HG02642 (cell line): Measurements from ENCODE around the gene FAM217A.
"Not testable (repeated sequence)": the region's sequence is repeated elsewhere in the genome, so short reads cannot be mapped to it uniquely, and the experiment has no call there.

ENCODE experiments used
- ATAC-seq: cut with Tn5 transposase; IDR thresholded peaks from one replicate; pipeline ENCODE4 v1.9.1; 2021; ENCODE audit warnings: mild to moderate bottlenecking; ENCODE audit not compliant: unreplicated experiment, poor library complexity

FAM217A gene, protein sequence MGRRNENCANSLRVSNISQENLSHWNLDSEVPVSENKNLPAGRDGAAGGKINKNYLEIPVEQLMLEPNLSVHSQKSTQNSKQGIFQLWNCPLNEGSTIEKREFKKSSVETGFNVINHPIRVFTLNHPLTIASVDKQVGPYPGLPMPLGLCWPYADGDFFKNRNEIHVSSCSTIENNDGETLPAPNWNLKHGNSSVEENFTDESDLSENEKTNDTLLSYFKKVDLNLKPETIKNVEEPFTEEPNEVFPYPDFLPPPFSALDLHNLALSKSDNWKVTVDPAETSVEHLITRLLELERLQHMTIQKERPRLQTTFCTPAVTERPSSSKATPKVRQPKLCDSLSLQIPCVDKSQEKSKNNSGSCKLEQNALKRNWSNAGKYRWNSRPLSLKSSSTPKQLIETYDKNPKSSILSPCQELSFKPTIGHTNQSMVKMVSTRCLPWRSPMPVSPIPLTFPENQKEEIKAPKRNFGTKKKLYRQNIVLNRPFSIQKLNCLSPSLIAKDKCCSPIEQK

GRCh38 chr6:4078691-4079471 is at the start of gene FAM217A:
FAM217A (minus strand) TSS chr6:4079137; CDS start chr6:4077414, 1,723 bp downstream.
- ATAC-seq, result no peak

DNA sequence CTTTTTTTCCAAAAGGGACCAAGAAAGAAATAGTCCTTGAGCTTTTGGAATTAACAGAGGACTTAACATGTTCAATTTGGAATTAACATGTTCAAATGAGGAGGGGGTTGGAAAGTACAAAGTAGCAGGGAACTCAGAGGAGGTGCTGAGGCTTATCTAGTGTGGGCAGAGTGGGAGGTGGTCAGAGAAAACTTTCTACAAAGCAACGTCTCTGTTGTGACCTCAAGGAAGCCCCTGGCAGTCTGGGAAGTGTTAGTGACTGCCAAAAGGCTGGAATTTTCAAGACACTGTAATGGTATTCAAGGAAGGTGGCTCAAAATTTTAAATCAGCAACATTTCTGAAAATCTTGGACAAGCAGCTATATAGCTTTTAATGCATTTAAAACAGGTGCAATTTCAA is 49.1 kb upstream of the FAM217A start:
- ATAC-seq, result no peak

GRCh38 chr6:4125933-4126864 is 47.3 kb upstream of the FAM217A start:
- ATAC-seq, result no peak

DNA sequence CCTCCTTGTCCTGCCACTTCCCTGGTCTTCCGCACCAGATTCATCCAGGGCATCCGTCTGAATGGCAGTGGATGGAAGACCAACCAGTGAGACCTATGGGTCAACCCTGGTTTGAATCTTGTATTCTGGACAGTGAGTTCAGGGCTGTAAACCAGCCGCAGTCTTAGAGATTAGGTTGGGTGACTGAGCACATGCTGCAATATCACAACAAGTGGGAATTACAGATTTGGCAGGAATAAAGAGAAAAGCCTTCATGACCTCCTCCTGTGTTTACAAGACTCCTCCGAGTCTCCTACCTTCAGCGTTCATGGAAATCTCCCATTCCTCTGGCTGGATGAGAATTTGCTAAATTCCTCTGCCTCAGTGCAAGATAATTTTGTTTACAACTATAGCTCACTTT is 46.6 kb upstream of the FAM217A start:
- ATAC-seq, result no peak

- no peak for ATAC-seq
Measured at GRCh38 chr6:4124351-4124750, 45.4 kb upstream of the FAM217A start.

GRCh38 chr6:4115741-4116140 is 36.8 kb upstream of the FAM217A start:
- ATAC-seq, result no peak

- ATAC-seq, result no peak
Measured at GRCh38 chr6:4114123-4114522, 35.2 kb upstream of the FAM217A start.

GRCh38 chr6:4113649-4114048 is 34.7 kb upstream of the FAM217A start:
- no peak for ATAC-seq

- no peak for ATAC-seq
Measured at GRCh38 chr6:4112366-4112765, 33.4 kb upstream of the FAM217A start.

- not testable (repeated sequence) for ATAC-seq
Measured at GRCh38 chr6:4109363-4109815, 30.5 kb upstream of the FAM217A start.

DNA sequence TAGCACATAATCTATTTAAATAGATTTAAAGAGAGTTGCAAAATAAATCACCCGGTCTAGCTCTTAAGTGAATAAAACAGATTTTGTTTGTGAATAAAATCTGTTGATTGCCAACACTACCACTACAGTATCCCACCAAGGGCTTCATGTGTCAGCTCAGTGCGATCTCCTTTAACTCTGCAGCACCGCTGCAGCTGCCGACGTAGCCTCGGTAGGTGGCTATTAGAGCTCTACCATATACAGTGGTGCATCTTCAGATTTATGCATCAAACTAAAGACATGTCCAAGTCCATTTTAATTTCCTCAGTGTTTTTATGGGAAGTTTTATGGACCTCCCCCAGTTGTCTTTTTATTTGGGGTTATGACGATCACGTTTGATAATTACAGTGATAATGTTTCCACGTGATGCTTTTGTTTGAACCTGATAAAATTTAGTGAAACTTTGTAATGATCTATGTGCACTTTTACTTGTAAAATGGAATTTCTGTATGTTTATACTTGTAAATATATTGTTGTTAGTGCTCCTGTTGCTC is 29.7 kb upstream of the FAM217A start:
- ATAC-seq, result no peak

DNA sequence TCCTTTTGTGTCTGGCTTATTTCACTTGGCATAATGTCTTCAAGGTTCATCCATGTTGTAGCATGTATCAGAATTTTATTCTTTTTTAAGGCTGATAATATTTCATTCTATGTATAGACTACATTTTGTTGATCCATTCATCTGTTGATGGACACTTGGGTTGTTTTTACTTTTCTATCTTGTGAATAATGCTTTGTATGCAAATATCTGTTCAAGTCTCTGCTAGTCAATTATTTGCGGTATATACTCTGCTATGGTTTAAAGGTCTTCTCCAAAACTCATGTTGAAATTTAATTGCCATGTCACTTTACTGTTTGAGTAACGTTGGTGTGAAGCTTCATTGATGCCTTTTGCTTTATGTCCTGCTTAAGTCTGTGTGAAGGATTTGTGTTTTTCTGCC is 28.9 kb upstream of the FAM217A start:
- no peak for ATAC-seq

DNA sequence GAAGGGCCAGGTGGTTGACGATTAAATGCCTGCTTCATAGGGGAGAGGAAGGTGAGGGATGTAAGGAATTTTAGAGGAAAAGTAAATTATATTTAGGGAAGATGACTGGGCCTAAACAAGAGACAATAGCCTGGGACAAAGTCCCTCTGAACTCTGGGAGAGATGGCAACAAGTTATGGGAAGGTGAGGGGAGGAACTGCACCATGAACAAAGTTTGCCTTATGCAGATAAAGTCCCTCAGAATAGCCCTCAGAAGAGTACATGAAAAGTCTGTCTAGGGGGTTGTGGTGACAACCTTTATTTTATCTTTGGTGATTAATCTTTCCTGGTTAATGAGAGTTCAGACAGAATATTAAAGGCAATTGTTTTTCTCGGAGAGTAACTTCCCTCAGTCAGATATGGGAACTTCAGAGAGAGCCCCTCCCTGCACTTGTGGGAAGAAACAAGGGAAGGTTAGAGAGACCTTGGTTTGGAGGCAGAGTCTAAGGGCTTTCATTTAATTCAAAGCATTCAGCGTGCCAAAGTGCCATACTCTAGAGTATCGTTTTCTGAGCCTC is 27.1 kb upstream of the FAM217A start:
- no peak for ATAC-seq

- no peak for ATAC-seq
Measured at GRCh38 chr6:4103929-4104328, 25.0 kb upstream of the FAM217A start.

- ATAC-seq, result no peak
Measured at GRCh38 chr6:4102687-4103244, 23.8 kb upstream of the FAM217A start.

- ATAC-seq, result no peak
Measured at GRCh38 chr6:4101298-4101697, 22.4 kb upstream of the FAM217A start.

- no peak for ATAC-seq
Measured at GRCh38 chr6:4100655-4101054, 21.7 kb upstream of the FAM217A start.

- ATAC-seq, result no peak
Measured at GRCh38 chr6:4093288-4093687, 14.4 kb upstream of the FAM217A start.

- ATAC-seq, result no peak
Measured at GRCh38 chr6:4091941-4092340, 13.0 kb upstream of the FAM217A start.
